Measurements from ENCODE around the gene L1CAM.
"Not testable (repeated sequence)": the region's sequence is repeated elsewhere in the genome, so short reads cannot be mapped to it uniquely, and the experiment has no call there.

L1CAM gene

DNA sequence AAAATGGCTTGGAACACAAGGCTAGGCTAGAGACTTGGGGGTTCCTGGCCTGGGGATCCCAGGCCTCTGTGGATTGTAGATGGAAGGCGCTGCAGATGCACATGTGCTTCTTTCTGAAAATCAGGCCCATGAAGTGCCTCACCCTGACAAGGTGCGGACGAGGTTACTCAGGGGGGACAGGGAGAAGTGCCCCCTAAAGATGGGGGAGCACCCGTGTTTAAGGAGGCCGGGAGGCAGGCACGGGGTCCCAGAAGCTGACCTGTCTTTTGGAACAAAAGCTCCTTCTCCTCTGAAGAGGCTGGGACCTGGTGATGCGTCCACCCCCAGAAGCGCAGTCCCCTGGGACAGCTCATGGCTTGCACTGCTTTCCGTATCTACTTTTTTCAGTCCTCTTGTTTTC, 58.1 kb downstream of the L1CAM start:
- DNase-seq: no peak

DNA sequence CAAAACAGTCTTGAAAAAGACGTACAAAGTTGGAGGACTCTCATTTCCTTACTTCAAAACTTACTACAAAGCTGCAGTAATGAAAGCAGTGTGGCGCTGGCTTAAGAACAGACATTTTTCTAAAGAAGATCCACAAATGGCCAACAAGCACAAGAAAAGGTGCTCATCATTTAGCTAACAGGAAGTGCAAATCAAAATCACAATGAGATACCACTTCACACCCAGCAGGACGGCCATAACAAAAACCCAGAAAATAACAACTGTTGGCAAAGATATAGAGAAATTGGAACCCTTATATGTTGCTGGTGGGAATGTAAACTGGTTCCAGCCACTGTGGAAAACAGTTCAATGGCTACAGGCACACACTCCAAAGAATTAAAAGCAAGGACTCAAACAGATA, 59.0 kb downstream of the L1CAM start:
- DNase-seq: no peak

DNA sequence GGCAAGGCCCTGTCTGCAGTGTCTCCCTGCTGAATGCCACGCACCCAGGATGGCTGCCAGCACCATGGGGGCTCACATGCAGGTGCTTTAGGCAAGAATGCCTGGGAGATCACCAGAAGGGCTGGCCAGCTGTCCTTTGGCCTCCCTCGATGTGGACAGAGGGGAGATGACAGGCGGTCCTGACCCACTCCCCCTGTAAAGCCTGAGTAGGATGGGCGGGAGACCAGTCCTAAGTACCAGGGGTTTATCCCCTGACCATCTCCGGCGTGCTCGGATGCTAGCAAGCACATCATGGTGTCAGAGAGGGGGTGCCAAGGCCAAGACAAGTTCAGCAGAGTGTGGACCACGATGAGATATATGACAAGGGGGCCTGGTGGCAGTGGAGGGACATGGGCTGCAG, 60.9 kb downstream of the L1CAM start:
- no peak for DNase-seq

DNA sequence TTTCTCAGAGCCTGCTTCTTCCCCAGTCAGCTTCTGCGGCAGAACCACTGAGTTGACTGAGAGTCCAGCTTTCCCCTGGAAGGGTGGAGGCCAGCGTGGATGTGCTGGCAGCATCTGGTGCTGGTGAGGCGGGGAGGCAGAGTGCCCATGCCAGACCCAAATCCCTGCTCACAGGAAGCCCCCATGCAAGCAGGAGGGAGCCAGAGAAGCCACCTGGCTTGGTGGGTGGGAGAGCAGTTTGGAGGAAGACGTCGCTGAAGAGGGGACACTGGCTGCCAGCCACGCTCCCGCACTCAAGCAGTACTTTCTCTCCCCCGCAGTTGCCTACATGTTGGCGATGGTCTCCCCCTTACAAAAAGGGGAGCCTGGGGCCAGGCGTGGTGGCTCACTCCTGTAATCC, 61.6 kb downstream of the L1CAM start:
- DNase-seq: no peak

DNA sequence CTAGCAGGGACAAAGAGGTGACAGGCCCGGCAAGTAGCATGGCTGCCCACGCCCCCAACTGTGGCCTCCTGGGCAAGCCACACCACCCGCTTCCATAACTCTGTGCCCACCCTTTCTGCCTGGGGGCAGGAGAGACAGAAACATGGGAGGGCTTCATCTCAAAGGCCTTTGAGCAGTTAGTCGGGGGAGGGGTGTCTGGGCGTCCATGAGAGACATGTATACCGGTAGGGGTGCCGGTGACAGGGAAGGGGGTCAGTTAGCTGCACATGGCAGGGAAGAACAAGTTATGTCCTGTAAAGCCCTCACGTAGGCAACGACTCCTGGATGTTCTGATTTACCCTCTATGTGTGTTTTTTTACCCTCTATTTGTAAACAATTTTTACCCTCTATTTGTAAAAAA, 64.9 kb downstream of the L1CAM start:
- no peak for DNase-seq

DNA sequence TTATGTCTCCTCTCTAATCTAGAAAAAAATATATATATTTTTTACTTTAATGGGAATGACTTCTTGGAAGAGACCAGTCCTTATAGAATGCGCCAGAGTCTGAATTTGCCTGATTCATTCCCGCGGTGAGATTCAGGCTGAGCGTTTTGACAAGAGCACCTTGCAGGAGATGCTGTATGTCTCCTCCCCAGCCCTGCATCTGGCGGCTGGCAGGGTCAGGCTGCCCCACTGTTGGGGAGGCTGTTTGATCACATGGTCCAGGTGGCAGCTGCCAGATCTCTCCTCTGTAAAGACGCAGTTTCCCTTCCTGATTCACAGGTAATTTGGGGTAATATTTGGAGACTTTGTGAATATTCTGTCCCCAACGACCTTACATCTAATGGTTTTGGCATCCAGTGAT, 65.4 kb downstream of the L1CAM start:
- no peak for DNase-seq

DNA sequence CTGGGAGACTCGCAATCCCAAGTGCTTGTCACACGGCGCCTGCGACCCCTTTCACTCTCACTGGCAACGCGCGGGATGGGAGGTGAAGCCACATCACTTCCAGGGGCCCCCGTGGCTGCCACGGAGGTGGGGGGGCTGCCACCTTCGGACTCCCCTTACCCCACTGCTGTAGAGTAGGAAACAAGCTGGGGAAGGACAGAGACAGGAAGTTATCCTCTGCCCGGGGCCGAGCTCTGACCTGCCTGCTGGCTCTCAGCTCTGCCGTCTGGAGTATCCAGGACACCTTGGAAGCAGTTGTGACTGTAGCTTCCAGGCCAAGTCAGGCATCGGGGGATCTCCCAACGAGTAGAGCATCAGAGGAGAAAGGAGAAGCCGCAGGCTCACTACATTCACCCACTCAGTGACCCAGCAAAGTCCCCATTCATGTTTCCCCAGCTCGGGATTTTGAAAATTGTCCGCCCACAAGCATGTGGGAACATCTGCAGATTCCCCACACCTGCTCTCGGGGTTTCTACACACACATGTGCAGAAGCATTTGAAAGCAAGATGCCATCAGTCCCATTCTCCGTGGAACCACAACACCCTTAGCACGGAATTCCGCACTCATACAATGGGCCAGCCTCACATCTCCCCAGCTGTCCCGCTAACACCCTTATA, 66.5 kb downstream of the L1CAM start:
- DNase-seq: no peak

DNA sequence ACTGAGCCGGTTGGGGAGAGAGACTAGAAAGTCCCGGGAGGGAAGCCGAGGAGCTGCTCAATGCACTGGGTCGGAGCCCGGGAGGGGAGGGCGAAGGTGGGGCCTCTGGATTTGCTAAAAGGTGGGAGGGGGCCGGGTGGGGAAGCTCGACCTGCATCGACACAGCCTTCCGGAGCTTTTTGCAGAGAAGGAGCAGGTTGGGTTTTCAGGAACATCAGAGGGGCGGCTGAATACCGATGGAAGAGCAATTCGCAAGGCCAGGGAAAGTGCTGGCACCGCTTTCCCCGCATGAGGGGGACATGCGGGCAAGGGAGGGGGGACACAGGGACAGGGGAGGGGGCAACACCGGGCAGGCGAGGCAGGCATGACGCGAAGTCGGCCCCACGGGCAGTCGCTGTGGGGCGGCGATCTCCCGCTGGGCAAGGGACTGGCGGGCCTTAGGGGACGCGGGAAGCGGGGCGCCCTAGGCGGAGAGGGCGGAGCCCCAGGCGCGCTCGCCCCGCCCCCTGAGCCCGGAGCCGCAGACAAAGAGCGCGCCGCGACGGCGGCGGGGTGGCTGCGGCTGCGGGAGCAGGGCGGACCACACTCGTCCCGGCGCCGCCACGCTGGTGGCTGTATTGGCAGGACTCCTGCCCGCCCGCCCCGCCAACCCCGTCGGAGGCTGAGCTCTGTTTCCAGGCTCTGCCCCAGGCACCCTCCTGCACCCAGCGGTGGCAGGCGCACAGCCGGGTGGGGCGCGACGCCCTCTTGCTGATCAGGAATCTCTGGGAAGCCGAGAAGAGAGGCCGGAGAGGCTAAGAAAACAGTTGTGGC, 67.2 kb downstream of the L1CAM start:
- DNase-seq: peak in 1 of 4 experiments; percentile 54

DNA sequence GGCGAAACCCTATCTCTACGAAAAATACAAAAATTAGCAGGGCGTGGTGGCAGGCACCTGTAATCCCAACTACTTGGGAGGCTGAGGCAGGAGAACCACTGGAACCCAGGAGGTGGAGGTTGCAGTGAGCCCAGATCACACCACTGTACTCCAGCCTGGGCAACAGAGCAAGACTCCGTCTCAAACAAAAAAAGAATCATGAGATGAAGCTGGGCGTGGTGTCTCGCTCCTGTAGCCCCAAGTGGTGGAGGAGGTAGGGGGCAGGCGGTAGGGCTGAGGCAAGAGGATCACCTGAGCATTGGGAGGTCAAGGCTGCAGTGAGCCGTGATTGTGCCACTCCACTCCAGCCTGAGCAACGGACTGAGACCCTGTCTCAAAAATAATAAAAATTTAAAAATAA, 67.9 kb downstream of the L1CAM start:
- DNase-seq: not testable (repeated sequence)

DNA sequence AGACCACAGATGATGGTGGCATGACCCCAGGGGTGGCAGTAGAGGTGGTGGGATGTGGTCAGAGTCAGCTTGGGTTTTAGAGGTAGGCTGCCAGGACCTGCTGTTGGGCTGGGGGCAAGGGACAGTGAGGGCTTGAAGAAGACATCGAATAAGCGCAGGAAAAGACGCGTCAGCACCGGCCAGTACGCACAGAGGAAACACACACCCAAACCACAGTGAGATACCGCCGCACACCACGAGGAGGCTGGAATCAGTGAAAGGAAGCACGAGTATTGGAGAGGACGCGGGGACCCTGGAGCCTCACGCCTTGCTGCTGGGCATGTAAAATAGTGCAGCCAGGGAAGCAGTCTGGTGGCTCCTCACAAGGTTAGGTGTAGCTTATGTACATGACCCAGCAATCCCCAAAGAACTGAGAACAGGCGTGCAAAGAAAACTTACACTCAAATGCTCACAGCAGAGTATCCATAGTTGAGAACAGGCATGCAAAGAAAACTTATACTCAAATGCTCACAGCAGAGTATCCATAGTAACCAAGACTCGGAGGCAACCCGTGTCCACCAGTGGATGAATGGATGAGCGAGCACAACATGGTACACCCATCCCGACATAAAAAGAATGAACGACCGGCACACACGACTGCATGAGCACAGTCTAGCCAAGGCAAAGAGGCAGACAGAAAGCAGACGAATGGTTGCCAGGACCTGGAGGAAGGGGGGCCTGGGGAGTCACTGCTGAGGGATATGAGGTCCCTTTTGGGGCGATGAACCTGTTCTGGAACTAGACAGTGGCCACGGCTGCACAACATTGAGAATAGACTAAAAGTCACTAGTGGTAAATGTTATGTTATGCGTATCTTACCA, 68.9 kb downstream of the L1CAM start:
- DNase-seq: no peak

DNA sequence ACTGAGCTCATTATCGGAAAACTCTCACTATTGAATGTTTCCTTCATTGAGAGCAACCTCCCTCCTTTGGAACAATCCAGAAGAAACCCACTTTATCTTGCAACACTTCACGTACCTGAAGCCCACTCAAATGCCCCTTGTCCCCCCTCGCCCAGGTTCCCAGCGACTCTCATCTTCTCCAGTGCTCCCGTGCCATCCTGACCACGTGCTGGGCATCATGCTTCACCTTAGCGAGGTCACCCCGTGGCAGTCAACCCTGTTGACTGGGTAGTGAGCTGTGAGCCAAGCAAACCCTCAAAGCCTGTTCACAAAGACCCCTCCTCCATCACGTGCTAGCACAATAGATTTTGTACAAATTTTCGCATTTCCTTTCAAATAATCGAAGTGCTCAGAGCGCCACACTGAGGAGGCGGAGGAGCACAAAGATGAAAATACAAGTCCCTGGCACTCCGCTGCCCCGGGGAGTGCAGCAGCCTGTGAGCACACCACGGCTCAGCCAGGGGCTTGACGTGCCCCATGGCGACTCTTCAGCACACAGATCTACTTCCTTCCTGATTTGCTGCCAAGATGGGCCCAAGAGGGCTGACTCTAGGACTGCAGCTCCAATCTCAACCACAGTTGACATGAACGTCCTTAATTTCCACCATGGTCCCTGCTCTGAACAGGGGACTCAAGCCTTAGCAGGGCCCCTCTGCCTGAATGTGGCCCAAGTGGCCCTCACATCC, 71.2 kb downstream of the L1CAM start:
- DNase-seq: no peak

DNA sequence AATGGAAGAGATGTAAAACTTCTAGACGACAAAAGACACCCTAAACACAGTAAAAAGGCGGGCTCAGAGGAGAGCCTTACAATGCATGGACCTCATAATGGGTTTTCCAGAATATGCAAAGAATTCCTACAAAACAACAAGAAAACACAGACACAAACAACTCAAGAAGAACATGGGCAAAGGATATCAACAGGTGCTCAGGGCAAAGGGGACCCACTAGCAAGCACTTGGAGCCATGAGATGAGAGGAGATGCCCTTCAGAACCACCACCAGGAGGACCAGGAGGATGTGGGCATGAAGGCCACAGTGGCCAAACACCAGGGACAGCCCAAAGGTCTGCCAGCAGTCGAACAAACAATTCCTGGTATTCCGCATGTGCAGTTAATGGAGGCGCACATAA, 72.8 kb downstream of the L1CAM start:
- DNase-seq: no peak

DNA sequence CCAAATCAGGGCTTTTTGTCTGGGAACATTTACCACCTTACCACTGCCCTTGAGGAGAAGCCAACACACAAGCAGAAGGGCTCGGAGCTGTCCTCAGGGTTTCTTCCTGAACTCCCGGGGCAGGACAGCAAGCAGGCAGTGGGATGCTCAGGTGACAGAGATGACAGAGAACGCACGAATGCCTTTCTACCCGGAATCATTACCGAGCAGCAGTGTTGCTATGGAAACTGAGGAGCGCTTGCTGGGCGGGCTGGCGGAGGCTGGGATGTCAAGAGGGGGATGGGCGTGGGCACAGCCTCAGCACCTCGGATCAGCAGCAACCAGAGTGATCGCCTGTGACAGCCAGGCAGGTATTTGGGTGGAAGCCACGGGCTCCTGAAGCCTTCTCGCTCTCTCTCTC, 73.8 kb downstream of the L1CAM start:
- DNase-seq: no peak
